GM12892 (cell line): ENCODE data around the gene ATP9A.

Experiments
- POLR2A ChIP-seq: IDR thresholded peaks from 2 replicates; pipeline ENCODE4 v1.6.1; 2011; ENCODE audit warnings: low read depth, low read length, control low read depth
- POLR2AphosphoS5 ChIP-seq: IDR thresholded peaks from 2 replicates; pipeline ENCODE4 v1.6.1; 2011; ENCODE audit warnings: low read depth, low read length, control low read depth

DNA sequence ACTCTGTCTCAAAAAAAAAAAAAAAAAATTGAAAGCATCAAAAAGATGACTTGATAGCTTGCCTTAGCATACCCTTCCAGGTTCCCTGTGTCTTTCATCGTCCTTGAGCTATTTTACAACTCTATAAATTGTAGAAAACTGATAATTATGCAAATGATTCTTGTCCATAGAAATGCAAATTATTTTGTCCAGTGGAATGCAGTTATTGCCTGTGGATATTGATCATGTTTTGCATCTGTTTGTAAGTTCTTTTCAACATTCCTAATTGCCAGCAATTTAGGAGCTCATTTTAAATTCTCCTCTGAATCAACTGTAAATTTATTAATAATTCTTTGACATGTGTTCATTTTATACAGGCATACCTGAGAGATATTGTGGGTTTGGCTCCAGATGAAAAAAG lies 7.1 kb upstream of the ATP9A start:
- TF ChIP-seq POLR2AphosphoS5 (no peak), POLR2A (no peak)
